H7 (cell line): Measurements from ENCODE around the gene LRPPRC. TPM values are rescaled to one million over a fixed set of nuclear protein-coding genes. Genes with fewer than 3 reads are reported as not detected.

Experiments
- DNase-seq: peaks from one replicate; pipeline ENCODE4 v3.0.0; 2012
- H3K27me3 ChIP-seq: 2 replicates; pipeline ENCODE4 v1.6.0; 2011; ENCODE audit warnings: mild to moderate bottlenecking, low read length; ENCODE audit not compliant: control insufficient read depth, insufficient read depth
- H3K36me3 ChIP-seq: replicated peaks from 2 replicates; pipeline ENCODE4 v1.5.1; 2011; ENCODE audit warnings: low read length; ENCODE audit not compliant: control insufficient read depth, insufficient read depth
- H3K4me3 ChIP-seq: 2 replicates; pipeline ENCODE4 v1.5.1; 2011; ENCODE audit warnings: low read depth, mild to moderate bottlenecking, control low read depth, low read length, moderate library complexity; ENCODE audit not compliant: insufficient read depth
- total RNA-seq: library from RNA; depleted of rRNA; stranded (reverse); fragments of >200 nt; shearing (Covaris generic); gene quantifications from 2 replicates; pipeline ENCODE4 v1.2.3, GENCODE V29; 2014

The LRPPRC gene
- total RNA-seq, 1 experiment from 2014 or later, result 92.9 TPM

DNA sequence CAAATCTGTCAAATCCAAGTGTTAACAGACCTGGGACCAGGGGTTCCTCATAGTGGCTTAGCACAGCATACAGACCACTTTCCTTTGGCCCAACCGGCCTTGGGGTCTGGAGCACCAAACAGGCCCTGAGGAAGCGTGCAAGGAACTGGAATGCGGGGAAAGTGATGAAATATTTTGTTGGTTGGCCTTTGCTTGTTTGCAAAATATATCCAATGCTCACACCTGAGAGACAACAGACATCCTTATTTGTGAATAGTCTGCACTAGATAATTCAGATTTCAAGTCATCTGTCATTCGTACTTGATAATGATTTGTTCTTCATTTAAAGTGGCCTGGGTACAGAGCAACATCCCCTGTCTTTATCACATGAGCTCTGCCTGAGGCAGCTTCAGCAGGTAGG, 113.5 kb downstream of the LRPPRC start:
- H3K36me3 ChIP-seq, result peaks cover 6% of the 10 kb centered on the region
- H3K27me3 ChIP-seq, result no peaks in the 10 kb centered on the region
- no peak for DNase-seq
- H3K4me3 ChIP-seq, result no peak overlapping the region

DNA sequence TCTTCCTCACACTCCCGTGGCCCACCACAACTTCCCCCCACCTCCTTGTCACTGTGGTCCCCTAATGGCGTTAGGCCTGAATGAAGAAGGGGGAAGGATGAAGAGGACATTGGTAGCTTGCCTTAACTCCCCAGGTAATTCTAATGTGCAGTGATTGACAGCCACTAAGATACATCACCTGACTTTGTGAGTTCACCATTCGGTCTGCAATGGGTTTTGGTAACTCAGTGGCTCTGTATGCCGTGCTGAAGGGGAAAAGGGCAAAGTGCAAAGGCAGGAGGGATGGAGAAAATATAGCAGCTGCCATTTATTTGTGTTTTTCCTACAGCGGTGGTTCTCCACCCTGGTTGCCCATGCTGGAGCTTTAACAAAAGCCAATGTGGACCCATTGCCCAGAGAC, 114.8 kb downstream of the LRPPRC start:
- no peak overlapping the region for H3K4me3 ChIP-seq
- DNase-seq, result no peak
- peaks cover 2% of the 10 kb centered on the region for H3K36me3 ChIP-seq
- no peaks in the 10 kb centered on the region for H3K27me3 ChIP-seq

DNA sequence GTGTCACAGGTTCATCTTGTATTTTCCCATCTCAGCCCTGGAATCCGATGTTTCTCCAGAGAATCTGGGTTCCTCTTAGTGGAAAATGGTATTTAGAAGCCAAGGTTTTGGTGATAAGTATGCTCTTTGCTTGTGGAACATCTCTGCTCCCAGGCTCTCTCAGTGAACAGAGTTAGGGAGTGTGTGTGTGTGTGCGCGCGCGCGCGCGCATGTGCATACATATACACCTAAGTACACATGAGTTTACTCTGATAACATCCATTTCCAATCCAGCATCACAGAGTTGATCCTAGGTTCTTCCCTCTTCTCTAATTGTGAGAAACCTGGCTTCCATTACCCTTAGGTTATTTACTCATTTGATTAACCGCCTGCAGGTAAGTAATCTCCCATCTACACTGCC, 115.3 kb downstream of the LRPPRC start:
- Histone ChIP-seq H3K4me3 (no peak overlapping the region), H3K27me3 (no peaks in the 10 kb centered on the region), H3K36me3 (peaks cover 2% of the 10 kb centered on the region; the same call in 1 of the 2 replicates)
- DNase-seq, result no peak

DNA sequence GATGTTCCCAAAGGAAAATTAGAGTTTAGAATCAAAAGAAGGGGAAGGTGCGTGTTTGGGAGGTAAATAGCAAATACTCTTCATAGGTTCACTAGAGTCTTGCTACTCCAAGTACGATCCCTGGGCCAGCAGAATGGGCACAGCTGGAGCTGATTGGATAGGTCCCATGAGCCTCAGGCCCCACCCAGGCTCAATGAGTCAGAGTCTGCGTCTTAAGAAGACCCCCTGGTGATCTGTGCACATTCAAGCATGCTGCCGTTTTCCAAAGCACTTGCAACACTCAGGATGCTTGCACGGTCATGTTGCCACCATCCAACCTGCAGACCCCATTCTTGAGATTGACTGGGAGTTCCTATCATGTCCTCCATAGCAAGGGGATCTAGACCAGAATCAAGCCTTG, 116.5 kb downstream of the LRPPRC start:
- H3K4me3 ChIP-seq, result no peak overlapping the region
- no peaks in the 10 kb centered on the region for H3K27me3 ChIP-seq
- no peaks in the 10 kb centered on the region for H3K36me3 ChIP-seq
- DNase-seq, result no peak

DNA sequence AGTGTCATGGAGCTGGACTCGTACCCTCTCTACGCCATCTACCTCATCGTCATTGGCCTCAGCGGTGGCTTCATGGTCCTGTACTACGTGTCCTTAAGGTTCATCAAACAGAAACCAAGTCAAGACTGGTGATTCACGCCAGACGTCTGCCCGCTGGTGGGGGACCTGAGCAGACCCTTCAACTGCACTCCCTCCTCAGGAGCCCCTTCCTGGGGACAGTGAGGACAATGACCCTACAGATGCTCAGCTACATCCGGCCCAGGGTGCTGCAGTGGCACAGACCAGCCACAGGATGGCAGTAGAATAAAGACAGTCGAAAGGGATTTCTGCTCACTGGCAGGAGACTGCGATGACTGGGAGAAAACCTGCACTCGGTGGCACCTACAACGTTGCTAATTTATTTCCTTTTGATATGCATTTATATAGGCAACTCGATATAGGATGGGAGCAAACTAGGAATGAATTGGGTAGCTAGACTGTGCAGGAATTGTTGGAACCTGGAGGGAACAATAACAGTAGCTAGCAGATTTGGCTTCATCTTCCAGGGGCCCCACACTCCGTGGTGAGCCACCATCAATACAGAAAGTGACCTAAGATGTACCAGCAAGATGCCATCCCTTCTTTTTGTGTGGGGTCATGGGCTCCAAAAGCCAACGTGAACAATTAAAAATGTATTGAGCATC, 117.9 kb downstream of the LRPPRC start:
- Histone ChIP-seq H3K4me3 (no peak overlapping the region), H3K36me3 (no peaks in the 10 kb centered on the region), H3K27me3 (no peaks in the 10 kb centered on the region)
- DNase-seq, result peak; percentile 83

DNA sequence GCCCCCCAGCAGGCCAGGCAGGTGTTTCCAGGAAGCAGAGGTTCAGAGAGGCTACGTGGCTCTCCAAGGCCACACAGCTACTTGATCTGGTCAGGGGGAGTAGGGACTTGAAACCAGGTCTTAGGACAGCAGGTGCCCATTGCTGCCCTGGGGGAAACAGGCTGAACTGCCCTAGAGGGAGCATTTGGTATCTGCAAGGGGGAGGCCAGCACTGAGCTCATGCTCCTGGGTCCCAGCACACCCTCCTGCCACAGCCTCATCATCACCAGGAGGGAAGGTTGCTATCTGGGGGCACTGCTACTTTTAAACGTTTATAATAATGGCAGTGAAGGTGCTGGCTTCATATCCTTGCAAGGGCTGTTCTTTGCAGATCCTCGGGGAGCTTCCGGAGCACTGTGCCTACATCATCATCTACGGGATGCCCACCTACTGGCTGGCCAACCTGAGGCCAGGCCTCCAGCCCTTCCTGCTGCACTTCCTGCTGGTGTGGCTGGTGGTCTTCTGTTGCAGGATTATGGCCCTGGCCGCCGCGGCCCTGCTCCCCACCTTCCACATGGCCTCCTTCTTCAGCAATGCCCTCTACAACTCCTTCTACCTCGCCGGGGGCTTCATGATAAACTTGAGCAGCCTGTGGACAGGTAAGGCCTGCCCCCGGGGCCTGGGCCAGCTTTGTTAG, 120.9 kb downstream of the LRPPRC start:
- DNase-seq, result peak; percentile 51
- no peak overlapping the region for H3K4me3 ChIP-seq
- H3K27me3 ChIP-seq, result no peaks in the 10 kb centered on the region
- no peaks in the 10 kb centered on the region for H3K36me3 ChIP-seq

DNA sequence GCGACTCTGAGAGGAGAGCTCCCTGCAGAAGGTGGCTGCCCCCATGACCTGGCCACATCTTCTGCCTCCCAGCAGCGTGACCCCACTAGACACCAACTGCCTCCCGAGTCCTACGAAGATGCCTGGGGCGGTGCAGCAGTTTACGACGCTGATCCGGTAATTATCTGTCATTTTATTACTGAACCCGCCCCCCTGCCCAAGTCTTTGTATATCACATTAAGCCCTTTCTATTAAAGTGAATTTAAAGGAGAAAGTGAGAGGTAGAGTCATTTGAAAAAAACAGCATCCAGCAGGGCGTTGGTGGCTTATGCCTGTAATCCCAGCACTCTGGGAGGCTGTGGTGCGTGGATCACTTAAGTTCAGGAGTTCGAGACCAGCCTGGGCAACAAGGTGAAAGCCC, 123.6 kb downstream of the LRPPRC start:
- Histone ChIP-seq H3K27me3 (no peaks in the 10 kb centered on the region; the same call in 1 of the 2 replicates), H3K36me3 (no peaks in the 10 kb centered on the region), H3K4me3 (no peak overlapping the region)
- no peak for DNase-seq

DNA sequence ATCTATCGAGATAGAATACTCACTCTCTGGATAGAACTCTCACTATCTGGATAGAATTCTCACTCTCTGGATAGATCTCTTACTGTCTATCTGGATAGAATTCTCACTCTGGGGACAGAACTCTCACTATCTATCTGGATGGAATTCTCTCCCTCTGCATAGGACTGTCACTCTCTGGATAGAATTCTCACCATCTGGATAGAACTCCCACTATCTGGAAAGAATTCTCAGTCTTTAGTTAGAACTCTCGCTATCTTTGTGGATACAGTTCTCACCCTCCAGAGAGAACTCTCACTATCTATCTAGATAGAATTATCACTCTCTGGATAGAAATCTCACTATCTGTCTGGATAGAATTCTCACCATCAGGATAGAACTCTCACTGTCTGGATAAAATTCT, 140.5 kb downstream of the LRPPRC start:
- DNase-seq, result no peak
- H3K27me3 ChIP-seq, result no peaks in the 10 kb centered on the region; the same call in 1 of the 2 replicates
- H3K36me3 ChIP-seq, result no peaks in the 10 kb centered on the region
- H3K4me3 ChIP-seq, result no peak overlapping the region

DNA sequence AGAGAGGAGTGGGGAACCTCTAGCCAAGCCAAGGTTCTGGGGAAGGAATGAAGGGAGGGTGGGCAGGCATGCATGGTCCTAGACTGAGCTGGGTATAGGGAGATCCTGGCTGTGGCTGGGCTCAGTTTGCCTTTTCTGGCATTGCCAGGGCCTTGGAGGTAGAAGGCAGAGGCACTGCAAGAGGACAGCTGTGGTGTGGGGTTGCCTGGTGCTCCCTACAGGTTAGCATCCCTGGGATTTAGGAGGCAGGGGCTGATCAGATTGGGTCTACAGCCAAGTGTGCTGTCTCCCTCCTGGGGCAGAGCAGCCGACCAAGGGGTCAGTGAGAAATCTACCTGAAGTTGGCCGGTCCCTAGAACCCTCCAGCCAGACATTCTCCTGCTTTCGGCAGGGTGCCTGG, 141.1 kb downstream of the LRPPRC start:
- Histone ChIP-seq H3K4me3 (no peak overlapping the region), H3K27me3 (no peaks in the 10 kb centered on the region; the same call in 1 of the 2 replicates), H3K36me3 (no peaks in the 10 kb centered on the region)
- DNase-seq, result peak; percentile 5

DNA sequence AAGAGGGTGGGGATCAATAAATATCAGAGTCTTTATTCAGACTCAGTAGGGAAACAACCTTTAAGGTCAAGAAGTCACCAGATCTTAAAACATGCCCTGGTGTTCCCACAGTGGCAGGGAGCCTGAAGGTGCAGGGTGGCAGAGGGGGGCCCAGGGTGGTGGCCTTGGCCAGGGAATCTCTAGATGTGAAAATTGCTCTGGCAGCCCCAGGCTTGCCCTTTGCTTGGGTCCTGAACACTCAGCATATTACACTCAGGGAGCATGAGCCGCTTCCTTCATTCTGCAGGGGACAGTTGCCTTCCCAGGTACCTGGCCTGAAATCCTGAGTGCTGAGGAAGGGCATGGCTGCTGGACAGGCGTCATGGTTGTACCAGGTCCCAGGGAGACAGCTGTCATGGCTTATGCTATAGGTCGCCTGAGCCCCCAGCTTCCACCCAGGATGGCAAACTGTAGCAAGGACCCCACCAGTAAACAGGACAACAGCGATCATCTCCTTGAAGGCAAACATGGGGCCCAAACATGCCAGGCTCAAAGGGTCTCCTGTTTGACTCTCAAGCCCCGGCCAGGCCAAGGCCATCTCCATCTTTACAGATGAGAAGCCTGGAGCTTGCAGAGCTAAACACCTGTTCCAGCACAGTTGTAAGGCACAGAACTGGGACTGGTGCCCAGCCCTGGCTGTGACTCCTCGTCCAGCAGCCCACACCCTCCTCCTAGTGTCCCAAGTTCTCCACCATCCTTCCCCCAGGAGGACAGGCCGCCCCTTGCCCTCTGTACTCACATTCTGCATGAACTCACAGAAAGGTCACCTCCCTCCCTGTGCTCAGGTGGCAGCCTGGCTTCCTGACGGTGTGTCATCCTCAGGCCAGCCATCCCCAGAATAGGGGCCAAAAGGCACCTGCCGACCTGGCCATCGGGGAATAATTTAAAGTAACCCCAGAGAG, 142.4 kb downstream of the LRPPRC start:
- peak; percentile 10 for DNase-seq
- Histone ChIP-seq H3K4me3 (no peak overlapping the region), H3K27me3 (no peaks in the 10 kb centered on the region; the same call in 1 of the 2 replicates), H3K36me3 (no peaks in the 10 kb centered on the region)

DNA sequence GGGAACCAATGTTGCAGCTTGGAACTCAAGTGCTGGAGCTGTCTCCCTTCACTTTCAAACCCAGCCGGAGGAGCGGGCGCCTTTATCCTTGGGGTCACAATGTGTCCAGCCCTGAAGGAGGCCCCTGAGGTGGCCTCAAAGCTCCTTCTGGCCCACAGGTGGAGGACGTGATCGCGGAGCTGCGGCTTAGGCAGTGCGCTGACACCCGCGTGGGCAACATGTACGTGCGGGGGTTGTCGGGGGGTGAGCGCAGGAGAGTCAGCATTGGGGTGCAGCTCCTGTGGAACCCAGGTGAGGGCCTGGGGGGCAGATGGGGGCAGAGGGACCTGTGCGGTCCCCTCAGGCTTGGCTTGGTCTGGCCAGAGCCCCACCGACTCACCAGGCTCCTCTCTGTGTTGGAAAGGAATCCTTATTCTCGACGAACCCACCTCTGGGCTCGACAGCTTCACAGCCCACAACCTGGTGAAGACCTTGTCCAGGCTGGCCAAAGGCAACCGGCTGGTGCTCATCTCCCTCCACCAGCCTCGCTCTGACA, 143.5 kb downstream of the LRPPRC start:
- no peaks in the 10 kb centered on the region for H3K36me3 ChIP-seq
- H3K4me3 ChIP-seq, result no peak overlapping the region
- no peaks in the 10 kb centered on the region; the same call in 1 of the 2 replicates for H3K27me3 ChIP-seq
- DNase-seq, result no peak

DNA sequence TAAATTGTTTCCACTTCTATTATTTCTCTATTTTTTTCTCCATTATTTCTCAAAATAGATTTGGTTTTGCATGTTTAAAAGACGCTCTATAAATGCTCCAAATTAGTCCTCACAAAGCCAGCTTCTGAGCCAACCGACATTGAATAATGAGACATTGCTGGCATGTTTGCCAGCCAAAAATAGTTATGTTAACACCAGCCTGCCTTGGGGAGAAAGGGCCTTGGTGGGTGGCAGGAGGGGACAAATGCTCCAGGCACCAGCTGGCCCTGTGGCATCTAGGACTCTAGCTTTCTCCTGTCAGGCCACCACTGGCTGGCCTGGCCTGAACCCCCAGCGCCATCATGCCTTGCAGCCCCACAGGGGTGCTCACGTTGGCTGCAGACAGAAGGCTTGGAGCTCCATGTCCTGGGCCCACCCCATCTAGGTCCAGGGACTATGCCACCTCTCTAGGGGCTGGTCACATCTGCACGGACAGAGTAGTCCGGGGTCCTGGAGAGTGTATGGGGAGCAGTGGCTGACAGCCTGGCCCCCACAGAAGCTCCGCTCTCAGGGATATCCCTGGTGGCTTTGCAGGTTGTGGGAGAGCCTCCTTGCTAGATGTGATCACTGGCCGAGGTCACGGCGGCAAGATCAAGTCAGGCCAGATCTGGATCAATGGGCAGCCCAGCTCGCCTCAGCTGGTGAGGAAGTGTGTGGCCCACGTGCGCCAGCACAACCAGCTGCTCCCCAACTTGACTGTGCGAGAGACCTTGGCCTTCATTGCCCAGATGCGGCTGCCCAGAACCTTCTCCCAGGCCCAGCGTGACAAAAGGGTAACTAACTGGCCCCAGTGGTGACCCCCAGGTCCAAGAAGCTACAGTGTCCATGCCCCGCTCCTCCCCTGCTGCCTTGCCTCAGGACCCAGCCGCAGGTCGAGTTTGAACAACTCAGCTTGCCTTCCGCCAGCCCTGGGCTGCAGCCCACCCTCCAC, 144.5 kb downstream of the LRPPRC start:
- Histone ChIP-seq H3K27me3 (no peaks in the 10 kb centered on the region; the same call in 1 of the 2 replicates), H3K36me3 (no peaks in the 10 kb centered on the region), H3K4me3 (no peak overlapping the region)
- DNase-seq, result peak; percentile 19

DNA sequence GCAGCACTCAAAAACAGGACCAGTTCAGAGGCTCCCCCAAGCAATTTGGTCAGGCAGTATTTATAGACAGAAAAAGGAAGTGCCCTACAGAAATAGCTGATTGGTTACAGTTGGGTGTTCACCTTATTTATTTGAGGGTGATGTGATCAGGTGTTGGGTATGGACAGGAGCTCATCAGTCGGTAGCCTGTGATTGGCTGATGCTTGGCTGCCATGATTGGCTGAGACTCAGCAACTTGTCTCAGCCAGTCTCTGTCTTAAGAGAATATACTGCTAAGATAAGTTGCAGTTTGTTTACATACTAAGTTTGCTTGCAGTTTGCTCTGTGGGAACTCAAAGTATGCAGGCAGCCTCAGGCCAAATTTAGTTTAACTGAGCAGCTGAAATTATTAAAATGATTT, 147.6 kb downstream of the LRPPRC start:
- Histone ChIP-seq H3K36me3 (no peaks in the 10 kb centered on the region), H3K27me3 (no peaks in the 10 kb centered on the region), H3K4me3 (no peak overlapping the region)
- DNase-seq, result peak; percentile 8
